GM08714 (cell line): ENCODE results near the gene SEC16B.

Experiments used
- H3K4me3 ChIP-seq: fragments of 200-500 bp; sonication (Bioruptor generic); 2 replicates; pipeline ENCODE4 v1.5.1; 2014; ENCODE audit warnings: mild to moderate bottlenecking, low read length, inconsistent platforms
- ZNF274 ChIP-seq: IDR thresholded peaks from 2 replicates; pipeline ENCODE4 v1.6.1; 2012; ENCODE audit warnings: mild to moderate bottlenecking, low read depth, low read length

SEC16B gene

GRCh38 chr1:177922209-177922608 lies 47.6 kb downstream of the SEC16B start:
- H3K4me3 ChIP-seq: no peak overlapping the region
- TF ChIP-seq ZNF274: no peak

- no peak for TF ChIP-seq ZNF274
- H3K4me3 ChIP-seq: no peak overlapping the region
Measured at GRCh38 chr1:177921590-177921989, 48.3 kb downstream of the SEC16B start.

DNA sequence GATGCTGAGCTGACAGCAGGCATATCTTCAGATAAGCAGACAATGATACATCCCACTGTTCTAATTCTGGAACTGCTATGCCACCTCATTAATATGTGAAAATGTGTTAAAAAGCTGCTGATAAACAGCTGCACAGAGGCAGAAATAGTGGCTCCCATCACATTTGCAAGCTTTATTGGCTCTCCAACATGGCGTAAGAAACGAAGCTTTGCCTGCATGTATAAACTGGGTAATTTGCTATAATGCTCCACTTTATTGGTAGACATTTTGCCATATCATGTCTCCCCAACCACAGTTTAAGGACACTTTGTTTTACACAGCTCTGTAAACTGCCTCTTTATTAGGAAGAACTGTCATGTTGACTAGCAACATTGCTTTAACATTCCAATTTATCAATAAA lies 49.8 kb downstream of the SEC16B start:
- no peak for TF ChIP-seq ZNF274
- H3K4me3 ChIP-seq: no peak overlapping the region

- TF ChIP-seq ZNF274: no peak
Measured at GRCh38 chr1:177915641-177916040, 54.2 kb downstream of the SEC16B start.

GRCh38 chr1:177914603-177915002 lies 55.3 kb downstream of the SEC16B start:
- no peak overlapping the region for H3K4me3 ChIP-seq
- no peak for TF ChIP-seq ZNF274

More at GRCh38 chr1:177915641-177916040, 54.2 kb downstream of the SEC16B start:
- H3K4me3 ChIP-seq: no peak overlapping the region

- no peak for TF ChIP-seq ZNF274
- H3K4me3 ChIP-seq: no peak overlapping the region
Measured at GRCh38 chr1:177913762-177914540, 55.9 kb downstream of the SEC16B start.

GRCh38 chr1:177912991-177913390 lies 56.9 kb downstream of the SEC16B start:
- H3K4me3 ChIP-seq: no peak overlapping the region
- TF ChIP-seq ZNF274: no peak

DNA sequence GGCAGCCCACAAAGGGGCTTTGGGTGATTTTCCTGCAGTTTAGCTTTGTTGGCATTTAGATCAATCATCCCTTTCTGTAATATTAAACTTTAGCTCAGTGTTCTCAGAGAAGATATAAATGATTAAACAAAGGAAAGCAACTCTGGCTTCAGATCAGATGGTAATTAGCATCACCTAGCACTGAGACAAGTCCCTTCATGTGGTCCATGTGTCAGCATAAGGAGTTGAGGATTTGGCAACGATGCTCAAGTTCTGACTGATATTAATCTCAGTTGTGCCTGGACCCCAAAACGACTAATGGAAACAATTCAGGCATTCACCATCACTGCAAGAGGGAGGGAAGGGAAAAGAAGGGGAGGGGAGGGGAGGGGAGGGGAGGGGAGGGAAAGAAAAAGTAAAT lies 60.4 kb downstream of the SEC16B start:
- H3K4me3 ChIP-seq: no peak overlapping the region
- no peak for TF ChIP-seq ZNF274

GRCh38 chr1:177907000-177907399 lies 62.9 kb downstream of the SEC16B start:
- no peak for TF ChIP-seq ZNF274
- no peak overlapping the region for H3K4me3 ChIP-seq

- no peak overlapping the region for H3K4me3 ChIP-seq
- no peak for TF ChIP-seq ZNF274
Measured at GRCh38 chr1:177905686-177906085, 64.2 kb downstream of the SEC16B start.

GRCh38 chr1:177902266-177902665 lies 67.6 kb downstream of the SEC16B start:
- no peak overlapping the region for H3K4me3 ChIP-seq
- no peak for TF ChIP-seq ZNF274

DNA sequence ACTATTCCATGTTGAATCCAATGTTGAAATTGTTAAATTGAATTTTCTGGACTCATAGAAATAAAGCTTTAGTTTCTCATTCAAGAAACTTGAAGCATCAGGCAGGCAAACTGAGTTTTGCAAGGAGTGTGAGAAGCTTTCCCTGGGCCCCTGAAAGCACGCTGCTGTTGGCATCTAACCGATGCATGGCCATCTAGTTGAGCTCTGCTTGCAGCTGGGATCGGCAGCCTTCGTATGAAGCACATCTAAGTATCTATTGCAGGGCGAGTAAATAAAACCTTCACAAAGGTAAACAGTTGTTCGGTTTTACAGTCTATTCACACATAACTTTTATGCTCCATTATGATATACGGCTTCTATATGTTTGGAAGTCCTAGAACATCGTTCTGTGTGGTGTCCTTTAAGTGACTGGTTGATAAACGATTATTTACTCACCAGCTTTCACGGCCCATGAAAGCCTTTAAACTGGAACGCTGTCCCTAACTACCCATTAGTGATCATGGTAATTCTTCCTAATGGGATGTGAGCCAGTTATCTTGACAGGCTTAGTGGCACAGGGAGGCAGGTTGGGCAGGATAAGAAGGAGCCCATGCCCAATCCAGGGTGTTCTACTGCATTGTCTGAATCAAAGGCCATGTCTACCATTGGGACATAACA lies 71.7 kb downstream of the SEC16B start:
- no peak overlapping the region for H3K4me3 ChIP-seq
- TF ChIP-seq ZNF274: no peak

GRCh38 chr1:177897281-177897997 lies 72.4 kb downstream of the SEC16B start:
- no peak for TF ChIP-seq ZNF274
- H3K4me3 ChIP-seq: no peak overlapping the region
